Testis (tissue), 3 donors: ENCODE data around the gene CGB8. TPM values are rescaled to one million over a fixed set of nuclear protein-coding genes. Genes with fewer than 3 reads are reported as not detected.
"Not testable (repeated sequence)": the region's sequence is repeated elsewhere in the genome, so short reads cannot be mapped to it uniquely, and the experiment has no call there.

Source experiments
- DNase-seq: peaks from one replicate; pipeline ENCODE4 v3.0.0-alpha.2; 2019
- H3K27ac ChIP-seq, 2 donors: fragments of 200-600 bp; sonication (generic); one replicate each; pipeline ENCODE4 v1.5.1; 2019
- H3K27me3 ChIP-seq: fragments of 200-600 bp; sonication (generic); one replicate; pipeline ENCODE4 v1.5.1; 2019
- H3K36me3 ChIP-seq: fragments of 200-600 bp; sonication (generic); one replicate; pipeline ENCODE4 v1.5.1; 2017; ENCODE audit warnings: low read depth; ENCODE audit errors: missing control alignments
- H3K4me1 ChIP-seq: fragments of 200-600 bp; sonication (generic); one replicate; pipeline ENCODE4 v1.5.1; 2019
- H3K4me3 ChIP-seq, 2 donors: fragments of 200-600 bp; sonication (generic); one replicate each; pipeline ENCODE4 v1.5.1; 2017 to 2019
- H3K9me3 ChIP-seq: fragments of 200-600 bp; sonication (generic); one replicate; pipeline ENCODE4 v1.5.1; 2017
- CTCF ChIP-seq, 3 experiments: fragments of 450-650 bp in 2 of 3; fragments of 200-600 bp in 1 of 3; sonication (generic) in 1 of 3; IDR thresholded peaks; one replicate each; pipeline ENCODE4 v1.5.1; 2016 to 2019; ENCODE audit warnings: antibody characterized with exemption in 3 of 3, mild to moderate bottlenecking in 2 of 3, moderate library complexity in 1 of 3
- POLR2A ChIP-seq: fragments of 450-650 bp; IDR thresholded peaks from one replicate; pipeline ENCODE4 v1.6.1; 2017; ENCODE audit warnings: antibody characterized with exemption, mild to moderate bottlenecking, moderate library complexity
- WGBS, 2 donors: methylation state at CpG; one replicate each; pipeline ENCODE4 v1.1.5; 2018; 5-methylcytosine and 5-hydroxymethylcytosine counted together
- intact Hi-C: fragments of 100-400 bp; cut with DNase I; formaldehyde crosslinking; loops from one replicate; pipeline ENCODE4 v1.15.1; 2023; ENCODE audit warnings: low total_unique reads
- polyA plus RNA-seq: library from polyadenylated mRNA; stranded (reverse); fragments of 350-450 nt; fragmentation: Illumina TruSeq; extraction: RNeasy Lipid Tissue Mini Kit (QIAGEN cat#74804); gene quantifications from one replicate; pipeline ENCODE4 v1.2.3, GENCODE V29; 2014; ENCODE audit warnings: low read depth, low replicate concordance; ENCODE audit not compliant: insufficient read depth
- total RNA-seq, 2 donors: library from RNA; depleted of rRNA; stranded (reverse); fragments of >200 nt; gene quantifications; one replicate each; pipeline ENCODE4 v1.2.3, GENCODE V29; 2016

The CGB8 gene
- total and polyA plus RNA-seq, 3 donors from 2014 or later = 0.43 TPM; not detected in 2

GRCh38 chr19:49056101-49056901, 7.4 kb upstream of the CGB8 start:
- Histone ChIP-seq H3K9me3 (no peaks in the 10 kb centered on the region), H3K4me1 (peaks cover 14% of the 10 kb centered on the region), H3K27ac (no peak overlapping the region), H3K36me3 (no peaks in the 10 kb centered on the region), H3K4me3 (peak overlapping the region; percentile 49 to 61), H3K27me3 (no peaks in the 10 kb centered on the region)
- WGBS, 2 donors = 0 to 2% methylated on average over 1 to 50 of the region's 63 CpGs
- peak; percentile 71 for DNase-seq
- intact Hi-C loops = no loop called here
- TF ChIP-seq POLR2A (no peak), CTCF (IDR thresholded peaks at IDR 0.05) (peak in 2 of 3 experiments; percentile 34 to 40)

- H3K4me1 ChIP-seq, DNase-seq, H3K27me3 ChIP-seq, intact Hi-C loops, H3K4me3 ChIP-seq, H3K36me3 ChIP-seq, H3K27ac ChIP-seq, H3K9me3 ChIP-seq: not testable (repeated sequence)
- 83 to 85% methylated on average over 4 to 24 of the region's 24 CpGs for WGBS, 2 donors
Observed at GRCh38 chr19:49050376-49051033, 1.6 kb upstream of the CGB8 start.

- H3K4me3 ChIP-seq, DNase-seq, intact Hi-C loops, H3K27ac ChIP-seq, H3K27me3 ChIP-seq, H3K36me3 ChIP-seq, H3K4me1 ChIP-seq, H3K9me3 ChIP-seq: not testable (repeated sequence)
- 85% methylated on average over 3 of the region's 4 CpGs for WGBS, 2 donors
Observed at GRCh38 chr19:49049834-49050233, 923 bp upstream of the CGB8 start.

GRCh38 chr19:49043548-49043947, 5.4 kb downstream of the CGB8 start, which contains the start of gene CGB5:
Gene CGB5 (plus strand): TSS chr19:49043848. CDS start chr19:49044210, 362 bp downstream.
- intact Hi-C loops, H3K27ac ChIP-seq, H3K27me3 ChIP-seq, H3K4me1 ChIP-seq, H3K36me3 ChIP-seq, H3K9me3 ChIP-seq, DNase-seq, H3K4me3 ChIP-seq: not testable (repeated sequence)
- 75 to 90% methylated on average over 4 to 15 of the region's 15 CpGs for WGBS, 2 donors

GRCh38 chr19:49042666-49043065, 6.2 kb downstream of the CGB8 start:
- intact Hi-C loops, H3K9me3 ChIP-seq, DNase-seq: not testable (repeated sequence)

GRCh38 chr19:49042177-49042576, 6.7 kb downstream of the CGB8 start:
- Histone ChIP-seq H3K9me3 (no peaks in the 10 kb centered on the region), H3K27ac (no peak overlapping the region), H3K4me1 (no peaks in the 10 kb centered on the region), H3K27me3 (no peaks in the 10 kb centered on the region), H3K36me3 (no peaks in the 10 kb centered on the region), H3K4me3 (no peak overlapping the region)
- TF ChIP-seq POLR2A (no peak), CTCF (IDR thresholded peaks at IDR 0.05) (no peak)
- no peak for DNase-seq
- intact Hi-C loops = no loop called here
- 89% methylated on average over 9 to 17 of the region's 17 CpGs for WGBS, 2 donors

More at GRCh38 chr19:49042666-49043065, 6.2 kb downstream of the CGB8 start:
- H3K4me1 ChIP-seq, H3K36me3 ChIP-seq, H3K27ac ChIP-seq, H3K4me3 ChIP-seq, H3K27me3 ChIP-seq: not testable (repeated sequence)
- 84 to 100% methylated on average over 1 to 4 of the region's 4 CpGs for WGBS, 2 donors

GRCh38 chr19:49039736-49040135, 9.2 kb downstream of the CGB8 start:
- H3K9me3 ChIP-seq, H3K27me3 ChIP-seq, intact Hi-C loops, H3K36me3 ChIP-seq, DNase-seq, H3K4me3 ChIP-seq, H3K27ac ChIP-seq, H3K4me1 ChIP-seq: not testable (repeated sequence)
- 62 to 82% methylated on average over 8 to 9 of the region's 9 CpGs for WGBS, 2 donors

- H3K4me1 ChIP-seq, H3K4me3 ChIP-seq, H3K27me3 ChIP-seq, H3K27ac ChIP-seq, H3K9me3 ChIP-seq, DNase-seq, H3K36me3 ChIP-seq, intact Hi-C loops: not testable (repeated sequence)
- 89 to 94% methylated on average over 22 to 26 of the region's 26 CpGs for WGBS, 2 donors
Observed at GRCh38 chr19:49038557-49039276, 10.2 kb downstream of the CGB8 start.

- H3K4me1 ChIP-seq, H3K4me3 ChIP-seq, H3K27ac ChIP-seq, H3K36me3 ChIP-seq, intact Hi-C loops, H3K27me3 ChIP-seq, DNase-seq, H3K9me3 ChIP-seq: not testable (repeated sequence)
- WGBS, 2 donors = 88 to 89% methylated on average over 8 of the region's 8 CpGs
Observed at GRCh38 chr19:49038111-49038510, 10.8 kb downstream of the CGB8 start.
